OCI-LY1 (cell line): ENCODE results near the gene CCT8.
A peak's percentile ranks its signal among the peaks of the same experiment; 100 is the strongest.

Experiments used
- H2AFZ ChIP-seq: fragments of 200-600 bp; sonication (generic), shearing (Covaris generic); 2 replicates; pipeline ENCODE4 v1.6.0; 2014; ENCODE audit warnings: antibody characterized with exemption, mild to moderate bottlenecking, low read length
- H3F3A ChIP-seq: fragments of 200-600 bp; sonication (generic), shearing (Covaris generic); 2 replicates; pipeline ENCODE4 v1.6.0; 2014; ENCODE audit warnings: mild to moderate bottlenecking, antibody characterized with exemption, low read length, moderate library complexity; ENCODE audit not compliant: insufficient read depth
- H3K27ac ChIP-seq: fragments of 200-600 bp; sonication (generic); 2 replicates; pipeline ENCODE4 v1.5.1; 2014; ENCODE audit warnings: low read length, mixed run types, mild to moderate bottlenecking, low read depth; ENCODE audit not compliant: poor library complexity, severe bottlenecking
- H3K27me3 ChIP-seq: fragments of 200-600 bp; sonication (generic); 2 replicates; pipeline ENCODE4 v1.6.0; 2014; ENCODE audit warnings: antibody characterized with exemption, mild to moderate bottlenecking, low read length, moderate library complexity; ENCODE audit not compliant: insufficient read depth
- H3K36me3 ChIP-seq: fragments of 200-600 bp; sonication (generic); 2 replicates; pipeline ENCODE4 v1.6.1; 2014; ENCODE audit warnings: mild to moderate bottlenecking, antibody characterized with exemption, low read length, moderate library complexity, mixed read lengths; ENCODE audit not compliant: insufficient read depth
- H3K4me1 ChIP-seq: fragments of 200-600 bp; sonication (generic); 2 replicates; pipeline ENCODE4 v1.5.1; 2014; ENCODE audit warnings: mild to moderate bottlenecking, low read length, moderate library complexity; ENCODE audit not compliant: insufficient read depth, severe bottlenecking
- H3K4me2 ChIP-seq: fragments of 200-600 bp; sonication (generic), shearing (Covaris generic); 2 replicates; pipeline ENCODE4 v1.6.1; 2014; ENCODE audit warnings: low read length
- H3K4me3 ChIP-seq: fragments of 200-600 bp; sonication (generic); 2 replicates; pipeline ENCODE4 v1.5.1; 2014; ENCODE audit warnings: low read length, low read depth, mild to moderate bottlenecking, mixed read lengths; ENCODE audit not compliant: poor library complexity, severe bottlenecking
- H3K79me2 ChIP-seq: fragments of 200-600 bp; shearing (Covaris generic); 2 replicates; pipeline ENCODE4 v1.6.1; 2016; ENCODE audit warnings: mixed run types, low read length, mixed read lengths; ENCODE audit not compliant: insufficient read depth
- H3K9ac ChIP-seq: fragments of 200-600 bp; sonication (generic), shearing (Covaris generic); 2 replicates; pipeline ENCODE4 v1.6.1; 2014; ENCODE audit warnings: mild to moderate bottlenecking, low read length, mixed read lengths
- H3K9me2 ChIP-seq: fragments of 200-600 bp; sonication (generic), shearing (Covaris generic); 2 replicates; pipeline ENCODE4 v1.6.1; 2014; ENCODE audit warnings: low read depth, mild to moderate bottlenecking, low read length, mixed read lengths
- H3K9me3 ChIP-seq: fragments of 200-600 bp; shearing (Covaris generic); 2 replicates; pipeline ENCODE4 v1.6.1; 2014; ENCODE audit warnings: low read length, mixed read lengths
- H4K20me1 ChIP-seq: fragments of 200-600 bp; sonication (generic), shearing (Covaris generic); 2 replicates; pipeline ENCODE4 v1.6.0; 2016; ENCODE audit warnings: mild to moderate bottlenecking, low read length; ENCODE audit not compliant: insufficient read depth
- CTCF ChIP-seq: fragments of 200-600 bp; sonication (generic), shearing (Covaris generic); IDR thresholded peaks from 2 replicates; pipeline ENCODE4 v1.5.1; 2017; ENCODE audit warnings: mild to moderate bottlenecking, antibody characterized with exemption, low read length, moderate library complexity, mixed read lengths
- EZH2 ChIP-seq: fragments of 200-600 bp; sonication (generic), shearing (Covaris generic); IDR thresholded peaks from 2 replicates; pipeline ENCODE4 v1.8.0; 2017; ENCODE audit warnings: borderline replicate concordance, mixed run types, mild to moderate bottlenecking, antibody characterized with exemption, low read length, moderate library complexity, mixed read lengths

Gene CCT8

GRCh38 chr21:29075706-29076466 lies 2.4 kb upstream of the CCT8 start:
- Histone ChIP-seq H3K9me2 (no peaks in the 10 kb centered on the region), H3K4me2 (no peak overlapping the region), H3K79me2 (peaks cover 25% of the 10 kb centered on the region), H3F3A (no peaks in the 10 kb centered on the region), H3K9ac (no peak overlapping the region), H3K4me1 (peaks cover 62% of the 10 kb centered on the region), H4K20me1 (0 out of 2 replicates have a peak, but pooled peaks cover 2% of the 10 kb centered on the region), H3K27ac (peak overlapping the region; percentile 89), H3K36me3 (peaks cover 14% of the 10 kb centered on the region), H3K27me3 (no peaks in the 10 kb centered on the region), H3K9me3 (no peaks in the 10 kb centered on the region), H2AFZ (no peak overlapping the region), H3K4me3 (no peak overlapping the region)
- no peak for TF ChIP-seq CTCF
- TF ChIP-seq EZH2, result no peak

GRCh38 chr21:29074783-29075182 lies 1.3 kb upstream of the CCT8 start:
- Histone ChIP-seq H3K9ac (no peak overlapping the region), H3K4me1 (peaks cover 55% of the 10 kb centered on the region), H3K9me2 (no peaks in the 10 kb centered on the region), H3K27me3 (no peaks in the 10 kb centered on the region), H3F3A (no peaks in the 10 kb centered on the region), H2AFZ (0 out of 2 replicates have a peak overlapping the region, but pooled peaks have one; percentile 28), H3K27ac (no peak overlapping the region), H3K79me2 (peaks cover 36% of the 10 kb centered on the region), H3K9me3 (no peaks in the 10 kb centered on the region), H3K4me2 (no peak overlapping the region), H3K4me3 (no peak overlapping the region), H4K20me1 (0 out of 2 replicates have a peak, but pooled peaks cover 2% of the 10 kb centered on the region), H3K36me3 (peaks cover 25% of the 10 kb centered on the region)
- TF ChIP-seq CTCF (no peak), EZH2 (no peak)

GRCh38 chr21:29074007-29074376 lies 544 bp upstream of the CCT8 start:
- peak overlapping the region; percentile 75 for H3K4me2 ChIP-seq
- peak overlapping the region; percentile 74 for H3K9ac ChIP-seq
- peak overlapping the region; percentile 84 for H3K4me3 ChIP-seq
- H3F3A ChIP-seq, result no peaks in the 10 kb centered on the region
- peaks cover 44% of the 10 kb centered on the region for H3K79me2 ChIP-seq
- H3K4me1 ChIP-seq, result peaks cover 47% of the 10 kb centered on the region
- no peaks in the 10 kb centered on the region for H3K9me2 ChIP-seq
- 0 out of 2 replicates have a peak, but pooled peaks cover 2% of the 10 kb centered on the region for H4K20me1 ChIP-seq
- no peaks in the 10 kb centered on the region for H3K27me3 ChIP-seq
- peaks cover 33% of the 10 kb centered on the region for H3K36me3 ChIP-seq
- peak overlapping the region; percentile 67 for H3K27ac ChIP-seq
- H2AFZ ChIP-seq, result no peak overlapping the region
- no peaks in the 10 kb centered on the region for H3K9me3 ChIP-seq
- no peak for TF ChIP-seq CTCF
- no peak for TF ChIP-seq EZH2
